ENCODE measurements around the gene CLDN17.
A peak's percentile ranks its signal among the peaks of the same experiment; 100 is the strongest.

Gene CLDN17

DNA sequence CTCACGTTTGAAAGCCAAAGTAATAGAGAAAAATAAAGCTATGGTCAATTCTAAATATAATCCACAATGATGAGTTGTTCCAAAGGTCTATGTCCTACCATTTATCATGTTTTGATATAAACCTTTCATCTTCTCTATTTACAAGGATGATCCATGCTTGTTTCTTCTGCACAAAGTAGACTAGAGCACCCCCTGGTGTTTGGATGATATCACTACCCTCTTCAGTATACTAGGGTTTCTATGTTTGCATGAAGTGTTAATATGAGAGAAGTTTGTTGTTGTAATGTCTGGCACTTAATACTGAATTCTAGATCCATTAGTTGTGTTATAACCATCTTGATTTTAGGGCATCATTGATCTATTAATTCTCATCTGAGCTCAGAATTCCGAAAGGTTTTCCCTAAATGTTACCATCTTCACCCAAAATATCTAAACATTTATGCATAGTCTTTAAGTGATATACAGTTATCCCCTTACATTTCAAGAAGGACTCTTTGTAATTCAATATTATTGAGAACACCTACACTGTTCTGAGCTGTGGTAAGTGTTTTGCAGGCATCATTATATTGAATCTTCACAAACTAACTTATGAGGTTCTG lies 28.2 kb upstream of the CLDN17 start:
- TF ChIP-seq, protein P1, sequence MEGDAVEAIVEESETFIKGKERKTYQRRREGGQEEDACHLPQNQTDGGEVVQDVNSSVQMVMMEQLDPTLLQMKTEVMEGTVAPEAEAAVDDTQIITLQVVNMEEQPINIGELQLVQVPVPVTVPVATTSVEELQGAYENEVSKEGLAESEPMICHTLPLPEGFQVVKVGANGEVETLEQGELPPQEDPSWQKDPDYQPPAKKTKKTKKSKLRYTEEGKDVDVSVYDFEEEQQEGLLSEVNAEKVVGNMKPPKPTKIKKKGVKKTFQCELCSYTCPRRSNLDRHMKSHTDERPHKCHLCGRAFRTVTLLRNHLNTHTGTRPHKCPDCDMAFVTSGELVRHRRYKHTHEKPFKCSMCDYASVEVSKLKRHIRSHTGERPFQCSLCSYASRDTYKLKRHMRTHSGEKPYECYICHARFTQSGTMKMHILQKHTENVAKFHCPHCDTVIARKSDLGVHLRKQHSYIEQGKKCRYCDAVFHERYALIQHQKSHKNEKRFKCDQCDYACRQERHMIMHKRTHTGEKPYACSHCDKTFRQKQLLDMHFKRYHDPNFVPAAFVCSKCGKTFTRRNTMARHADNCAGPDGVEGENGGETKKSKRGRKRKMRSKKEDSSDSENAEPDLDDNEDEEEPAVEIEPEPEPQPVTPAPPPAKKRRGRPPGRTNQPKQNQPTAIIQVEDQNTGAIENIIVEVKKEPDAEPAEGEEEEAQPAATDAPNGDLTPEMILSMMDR (IDR thresholded peaks at IDR 0.05; ENCODE audit: low read depth, low read length), result peak; percentile 39
- DNase-seq (ENCODE audit: extremely low read depth, low read depth), result no peak

DNA sequence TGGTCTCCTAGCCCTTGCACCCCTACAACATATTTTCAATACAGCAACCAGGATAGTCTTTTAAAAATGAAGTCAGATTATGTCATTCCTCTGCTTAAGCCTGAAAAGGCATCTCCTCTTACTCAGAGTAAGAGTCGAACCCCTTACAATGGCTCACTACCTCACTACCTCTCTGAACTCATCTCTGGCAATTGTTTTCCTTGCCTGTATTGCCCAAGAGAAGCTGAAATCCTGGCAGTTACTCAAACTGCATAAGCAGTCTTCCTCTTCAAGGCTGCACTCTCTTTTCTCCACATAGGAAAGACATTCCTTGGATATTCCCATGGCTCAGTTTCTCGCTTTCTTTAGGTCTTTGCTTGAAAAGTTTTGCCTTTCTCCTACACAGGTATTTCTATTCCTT lies 26.6 kb upstream of the CLDN17 start:
- DNase-seq (ENCODE audit: extremely low read depth, low read depth), result no peak
- TF ChIP-seq, protein P1 (IDR thresholded peaks at IDR 0.05; ENCODE audit: low read depth, low read length), result no peak

DNA sequence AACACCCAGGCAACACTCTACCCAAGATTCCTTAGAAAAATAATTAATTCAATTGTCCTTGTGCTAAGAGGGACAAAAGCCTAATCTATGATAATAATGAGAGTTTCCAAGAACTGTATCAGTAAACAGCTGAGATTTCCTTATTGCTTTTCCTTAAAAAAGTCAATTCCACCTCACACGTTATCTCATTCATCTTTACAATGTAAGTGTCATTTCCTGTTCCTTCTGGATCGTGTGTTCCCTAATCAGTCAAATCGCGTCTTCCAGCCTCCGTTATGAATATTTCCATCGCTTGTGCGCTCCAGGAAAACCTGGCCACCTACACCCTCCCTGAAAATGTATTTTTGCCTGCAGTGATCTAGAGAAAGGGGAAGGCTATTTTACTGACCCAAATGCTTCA lies 23.9 kb upstream of the CLDN17 start:
- DNase-seq (ENCODE audit: extremely low read depth, low read depth), result no peak
- TF ChIP-seq, protein P1 (IDR thresholded peaks at IDR 0.05; ENCODE audit: low read depth, low read length), result no peak

DNA sequence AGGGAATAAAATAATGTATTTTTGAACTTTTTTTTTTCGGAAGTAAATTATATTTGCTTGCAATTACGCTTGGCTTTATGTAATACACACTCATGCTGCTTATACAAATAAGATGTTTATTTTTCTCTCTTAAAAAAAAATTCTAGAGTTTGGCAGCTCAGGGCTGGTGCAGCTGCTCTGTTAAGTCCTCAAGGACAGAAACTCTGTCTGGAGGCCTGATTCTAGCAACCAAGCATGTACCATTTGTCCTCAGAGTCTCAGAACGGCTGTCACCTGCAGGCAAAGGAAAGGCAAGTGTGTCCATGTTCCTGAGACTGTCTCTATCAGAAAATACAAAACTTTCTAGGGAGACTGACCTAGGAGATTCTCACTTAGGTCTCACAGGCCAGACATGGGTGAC lies 23.2 kb upstream of the CLDN17 start:
- TF ChIP-seq, protein P1 (IDR thresholded peaks at IDR 0.05; ENCODE audit: low read depth, low read length), result no peak
- DNase-seq (ENCODE audit: extremely low read depth, low read depth), result no peak

DNA sequence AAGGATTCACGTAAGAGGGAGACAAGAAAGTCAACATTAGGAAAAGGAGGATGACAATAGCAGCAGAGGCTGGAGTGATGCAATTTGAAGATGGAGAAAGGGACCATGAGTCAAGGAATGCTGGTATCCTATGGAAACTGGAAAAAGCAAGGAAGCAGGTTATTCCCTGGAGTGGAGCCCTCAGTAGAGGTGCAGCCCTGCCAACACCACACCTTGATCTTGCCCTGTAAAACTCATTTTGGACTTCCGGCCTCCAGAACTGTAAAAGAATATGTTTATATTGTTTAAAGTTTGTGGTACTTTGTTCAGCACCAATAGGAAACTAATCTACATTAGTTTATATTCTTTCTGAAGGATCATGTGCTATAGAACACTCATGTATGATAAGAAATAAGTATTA lies 19.6 kb upstream of the CLDN17 start:
- no peak for DNase-seq (ENCODE audit: extremely low read depth, low read depth)
- TF ChIP-seq, protein P1 (IDR thresholded peaks at IDR 0.05; ENCODE audit: low read depth, low read length), result no peak

DNA sequence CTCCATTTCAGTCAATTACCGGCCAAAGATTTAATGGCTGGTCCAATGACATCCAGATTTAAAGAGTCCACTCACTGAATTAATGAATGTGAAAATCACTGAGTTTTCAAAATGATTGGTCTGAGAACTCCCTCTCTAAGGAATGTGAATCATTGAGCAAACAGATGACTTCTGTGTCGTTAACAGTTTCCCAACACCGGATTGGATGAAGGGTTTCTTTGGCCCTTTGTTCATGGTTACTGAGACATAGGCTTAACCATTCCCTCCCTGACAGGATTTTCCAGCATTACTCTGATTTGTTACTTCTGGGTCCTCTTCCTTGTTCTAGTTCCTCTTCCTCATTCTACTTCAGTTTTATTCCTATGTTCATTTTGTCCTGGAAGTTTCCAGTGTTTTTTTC lies 1.5 kb upstream of the CLDN17 start:
- no peak for DNase-seq (ENCODE audit: extremely low read depth, low read depth)
- TF ChIP-seq, protein P1 (IDR thresholded peaks at IDR 0.05; ENCODE audit: low read depth, low read length), result no peak

DNA sequence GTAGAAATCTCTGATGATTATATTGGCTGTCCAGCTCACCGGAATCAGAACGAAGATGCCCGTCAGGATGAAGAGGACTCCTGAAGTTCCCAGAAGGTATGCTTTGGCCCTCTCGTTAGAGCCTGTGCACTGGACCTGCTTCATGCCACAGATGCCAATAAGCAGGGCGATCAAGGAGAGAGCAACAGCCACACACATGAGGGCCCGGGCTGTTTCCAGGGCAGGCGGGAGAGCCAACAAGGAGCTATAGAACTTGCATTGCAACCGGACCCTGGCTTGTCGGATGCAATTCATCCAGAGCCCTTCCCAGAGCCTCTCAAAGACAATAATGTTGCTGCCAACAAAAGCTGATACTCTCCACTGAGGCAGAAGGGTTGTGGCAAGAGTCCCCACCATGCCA lies 434 bp downstream of the CLDN17 start:
- DNase-seq (ENCODE audit: extremely low read depth, low read depth), result no peak
- TF ChIP-seq, protein P1 (IDR thresholded peaks at IDR 0.05; ENCODE audit: low read depth, low read length), result no peak

Data from AG09319 (cell line).